GM06990 (cell line): ENCODE results near the gene EVI5L.

Experiments used
- DNase-seq: peaks from one replicate; pipeline ENCODE4 v3.0.0-alpha.2; 2011; ENCODE audit not compliant: insufficient read length; ENCODE audit errors: extremely low read depth
- H3K27me3 ChIP-seq: replicated peaks from 2 replicates; pipeline ENCODE4 v1.6.0; 2011; ENCODE audit warnings: low read length; ENCODE audit not compliant: control insufficient read depth, insufficient read depth
- H3K36me3 ChIP-seq: 2 replicates; pipeline ENCODE4 v1.5.1; 2011; ENCODE audit warnings: low read length; ENCODE audit not compliant: control insufficient read depth, insufficient read depth
- H3K4me3 ChIP-seq: replicated peaks from 2 replicates; pipeline ENCODE4 v1.5.1; 2011; ENCODE audit warnings: low read depth, mild to moderate bottlenecking, control low read depth, low read length
- TF ChIP-seq, protein P1 (sequence below): IDR thresholded peaks from 2 replicates; pipeline ENCODE4 v1.5.1; 2011; ENCODE audit warnings: low read length, control low read depth, mild to moderate bottlenecking, inconsistent platforms; ENCODE audit not compliant: insufficient read depth, poor library complexity, severe bottlenecking

The EVI5L gene

GRCh38 chr19:7819337-7819736 is 10.7 kb upstream of the EVI5L start:
- no peak overlapping the region for H3K4me3 ChIP-seq
- H3K27me3 ChIP-seq: no peaks in the 10 kb centered on the region
- TF ChIP-seq, protein P1, sequence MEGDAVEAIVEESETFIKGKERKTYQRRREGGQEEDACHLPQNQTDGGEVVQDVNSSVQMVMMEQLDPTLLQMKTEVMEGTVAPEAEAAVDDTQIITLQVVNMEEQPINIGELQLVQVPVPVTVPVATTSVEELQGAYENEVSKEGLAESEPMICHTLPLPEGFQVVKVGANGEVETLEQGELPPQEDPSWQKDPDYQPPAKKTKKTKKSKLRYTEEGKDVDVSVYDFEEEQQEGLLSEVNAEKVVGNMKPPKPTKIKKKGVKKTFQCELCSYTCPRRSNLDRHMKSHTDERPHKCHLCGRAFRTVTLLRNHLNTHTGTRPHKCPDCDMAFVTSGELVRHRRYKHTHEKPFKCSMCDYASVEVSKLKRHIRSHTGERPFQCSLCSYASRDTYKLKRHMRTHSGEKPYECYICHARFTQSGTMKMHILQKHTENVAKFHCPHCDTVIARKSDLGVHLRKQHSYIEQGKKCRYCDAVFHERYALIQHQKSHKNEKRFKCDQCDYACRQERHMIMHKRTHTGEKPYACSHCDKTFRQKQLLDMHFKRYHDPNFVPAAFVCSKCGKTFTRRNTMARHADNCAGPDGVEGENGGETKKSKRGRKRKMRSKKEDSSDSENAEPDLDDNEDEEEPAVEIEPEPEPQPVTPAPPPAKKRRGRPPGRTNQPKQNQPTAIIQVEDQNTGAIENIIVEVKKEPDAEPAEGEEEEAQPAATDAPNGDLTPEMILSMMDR: no peak
- peak; percentile 59 for DNase-seq
- H3K36me3 ChIP-seq: no peaks in the 10 kb centered on the region

DNA sequence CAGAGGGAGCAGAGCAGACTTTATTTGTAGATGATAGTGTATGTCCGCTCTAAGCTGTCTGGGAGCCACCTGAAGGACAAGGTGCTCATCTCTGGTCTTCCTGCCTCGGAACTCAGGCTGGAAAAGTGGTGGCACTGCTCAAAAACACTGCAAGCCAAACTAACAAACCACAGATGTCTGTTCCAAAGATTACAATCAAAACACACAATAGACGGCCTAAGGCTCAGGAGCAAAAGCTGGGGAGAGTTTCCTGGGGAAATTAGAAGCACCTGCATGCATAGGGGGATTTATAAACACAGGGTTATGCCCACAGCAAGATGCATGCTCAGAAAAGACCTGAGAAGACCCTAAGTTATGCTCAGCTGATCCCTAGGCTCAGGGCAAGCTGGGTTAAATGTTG is 9.4 kb upstream of the EVI5L start:
- TF ChIP-seq, protein P1: no peak
- no peak for DNase-seq
- Histone ChIP-seq H3K27me3 (no peaks in the 10 kb centered on the region), H3K36me3 (no peaks in the 10 kb centered on the region), H3K4me3 (no peak overlapping the region)

- DNase-seq: no peak
- Histone ChIP-seq H3K27me3 (no peaks in the 10 kb centered on the region), H3K4me3 (no peak overlapping the region), H3K36me3 (no peaks in the 10 kb centered on the region)
- TF ChIP-seq, protein P1: no peak
Measured at GRCh38 chr19:7822910-7823515, 7.0 kb upstream of the EVI5L start.

- no peaks in the 10 kb centered on the region for H3K36me3 ChIP-seq
- no peak for DNase-seq
- TF ChIP-seq, protein P1: no peak
- no peaks in the 10 kb centered on the region for H3K27me3 ChIP-seq
- no peak overlapping the region for H3K4me3 ChIP-seq
Measured at GRCh38 chr19:7823686-7824301, 6.2 kb upstream of the EVI5L start.

GRCh38 chr19:7829166-7829520 is 875 bp upstream of the EVI5L start:
- peak overlapping the region; percentile 48 for H3K4me3 ChIP-seq

More at GRCh38 chr19:7829166-7829520, 875 bp upstream of the EVI5L start:
- TF ChIP-seq, protein P1: no peak
- DNase-seq: no peak
- no peaks in the 10 kb centered on the region for H3K36me3 ChIP-seq
- no peaks in the 10 kb centered on the region for H3K27me3 ChIP-seq
